IMR-90 (cell line): Measurements from ENCODE around the gene TAF4.

Experiments
- BHLHE40 ChIP-seq: fragments of 150-350 bp; IDR thresholded peaks from 2 replicates; pipeline ENCODE4 v1.6.1; 2016; ENCODE audit warnings: mild to moderate bottlenecking, low read depth, low read length
- CEBPB ChIP-seq: IDR thresholded peaks from 2 replicates; pipeline ENCODE4 v1.6.1; 2012; ENCODE audit warnings: low read depth, low read length, improper control_type of control experiment
- CHD1 ChIP-seq: IDR thresholded peaks from 2 replicates; pipeline ENCODE4 v1.6.1; 2012; ENCODE audit warnings: low read depth, low read length, improper control_type of control experiment
- CTCF ChIP-seq: conservative IDR thresholded peaks from 2 replicates; pipeline ENCODE4 v1.5.1; 2012; ENCODE audit warnings: mild to moderate bottlenecking, low read depth, low read length, improper control_type of control experiment
- ELK1 ChIP-seq: fragments of 150-350 bp; IDR thresholded peaks from 2 replicates; pipeline ENCODE4 v1.6.1; 2016; ENCODE audit warnings: low read depth, mild to moderate bottlenecking, low read length, moderate library complexity, borderline replicate concordance
- MAFK ChIP-seq: IDR thresholded peaks from 2 replicates; pipeline ENCODE4 v1.6.1; 2012; ENCODE audit warnings: low read depth, low read length, improper control_type of control experiment
- MAZ ChIP-seq: IDR thresholded peaks from 2 replicates; pipeline ENCODE4 v1.6.1; 2012; ENCODE audit warnings: low read depth, mild to moderate bottlenecking, low read length, improper control_type of control experiment, moderate library complexity, borderline replicate concordance
- POLR2A ChIP-seq: IDR thresholded peaks from 2 replicates; pipeline ENCODE4 v1.6.1; 2012; ENCODE audit warnings: mild to moderate bottlenecking, low read depth, low read length
- RAD21 ChIP-seq: IDR thresholded peaks from 2 replicates; pipeline ENCODE4 v1.6.1; 2012; ENCODE audit warnings: low read length, improper control_type of control experiment
- RCOR1 ChIP-seq: IDR thresholded peaks from 2 replicates; pipeline ENCODE4 v1.6.1; 2012; ENCODE audit warnings: mild to moderate bottlenecking, low read length, improper control_type of control experiment; ENCODE audit not compliant: insufficient replicate concordance
- RFX5 ChIP-seq: IDR thresholded peaks from 2 replicates; pipeline ENCODE4 v1.8.0; 2012; ENCODE audit warnings: low read depth, mild to moderate bottlenecking, low read length, moderate library complexity
- SMC3 ChIP-seq: fragments of 150-350 bp; IDR thresholded peaks from 2 replicates; pipeline ENCODE4 v1.6.1; 2016; ENCODE audit warnings: low read depth, mild to moderate bottlenecking, antibody characterized with exemption, low read length, moderate library complexity
- USF2 ChIP-seq: fragments of 150-350 bp; IDR thresholded peaks from 2 replicates; pipeline ENCODE4 v1.6.1; 2017; ENCODE audit warnings: mild to moderate bottlenecking, antibody characterized with exemption, low read length, low read depth

GRCh38 chr20:62047666-62048345, 17.9 kb downstream of the TAF4 start:
- TF ChIP-seq BHLHE40 (no peak), CTCF (no peak), POLR2A (no peak), MAZ (no peak), ELK1 (no peak), USF2 (no peak), MAFK (no peak), CEBPB (no peak), RFX5 (no peak), RAD21 (no peak), SMC3 (no peak), RCOR1 (no peak), CHD1 (no peak)
